HepG2 (cell line): ENCODE measurements around the gene SLC5A4. TPM values are rescaled to one million over a fixed set of nuclear protein-coding genes. Genes with fewer than 3 reads are reported as not detected.

Experiments used
- ATAC-seq: fragments of 200-7000 bp; cut with Tn5 transposase; 3 replicates; pipeline ENCODE4 v1.9.1; 2020; ENCODE audit warnings: mild to moderate bottlenecking, moderate library complexity
- BruUV-seq: library from RNA; stranded (reverse); fragments of 400-500 nt; replicated peaks from 2 replicates; lab custom pipeline; 2021; lab: Mats Ljungman, UMichigan
- CTCF ChIA-PET: fragments of 300-600 bp; formaldehyde crosslinking; extraction: SDS; loops from one replicate; lab custom pipeline; 2021; ENCODE audit warnings: low total read pairs, inconsistent platforms, low intra/inter-chr PET ratio; lab: Yijun Ruan, JAX
- POLR2A ChIA-PET: fragments of 350-600 bp; sonication (Branson Sonifier 250); formaldehyde crosslinking; loops from one replicate; lab custom pipeline; 2020; ENCODE audit warnings: antibody characterized with exemption, inconsistent platforms; lab: Yijun Ruan, JAX
- DNase-seq: peaks from one replicate; pipeline ENCODE4 v3.0.0-alpha.2; 2015; ENCODE audit warnings: low spot score
- FAIRE-seq: peaks from 3 replicates; lab custom pipeline; 2011; peaks lifted over from hg19 to GRCh38; lab: Jason Lieb, UNC
- H2AFZ ChIP-seq: one replicate; pipeline ENCODE4 v1.6.1; 2011; ENCODE audit warnings: low read length, inconsistent platforms
- H3K27ac ChIP-seq: fragments of 300-600 bp; 3 replicates; pipeline ENCODE4 v1.8.0; 2011; ENCODE audit warnings: mixed run types, mild to moderate bottlenecking, mixed read lengths, low read length, inconsistent platforms; ENCODE audit not compliant: insufficient read depth; ENCODE audit errors: extremely low read length
- H3K27me3 ChIP-seq, 2 experiments: fragments of 200-600 bp in 1 of 2; 2 replicates in 1 of 2; 3 replicates in 1 of 2; pipeline versions ENCODE4 v1.6.0 to v1.8.0; 2011; ENCODE audit warnings: low read length in 2 of 2, mild to moderate bottlenecking in 2 of 2, moderate library complexity in 2 of 2, inconsistent platforms in 1 of 2; ENCODE audit not compliant: insufficient read depth in 2 of 2, control insufficient read depth in 1 of 2
- H3K36me3 ChIP-seq, 2 experiments: fragments of 200-600 bp in 1 of 2; replicated peaks in 1 of 2; 2 replicates in 1 of 2; 3 replicates in 1 of 2; pipeline versions ENCODE4 v1.5.1 to v1.8.0; 2011; ENCODE audit warnings: low read length in 2 of 2, inconsistent platforms in 1 of 2; ENCODE audit not compliant: insufficient read depth in 2 of 2, control insufficient read depth in 1 of 2
- H3K4me1 ChIP-seq: 2 replicates; pipeline ENCODE4 v1.5.1; 2012; ENCODE audit warnings: low read length, inconsistent platforms; ENCODE audit not compliant: insufficient read depth
- H3K4me2 ChIP-seq: 2 replicates; pipeline ENCODE4 v1.6.0; 2011; ENCODE audit warnings: low read depth, low read length, inconsistent platforms
- H3K4me3 ChIP-seq, 3 experiments: fragments of 200-600 bp in 1 of 3; sonication (generic), shearing (Covaris generic) in 1 of 3; replicated peaks in 1 of 3; 2 replicates each; pipeline ENCODE4 v1.5.1; 2011 to 2016; ENCODE audit warnings: low read length in 3 of 3, inconsistent platforms in 2 of 3, low read depth in 2 of 3, mild to moderate bottlenecking in 2 of 3, control low read depth in 1 of 3, mixed read lengths in 1 of 3; ENCODE audit not compliant: insufficient read depth in 1 of 3
- H3K79me2 ChIP-seq: one replicate; pipeline ENCODE4 v1.6.1; 2011; ENCODE audit warnings: low read length, inconsistent platforms; ENCODE audit not compliant: insufficient read depth
- H3K9ac ChIP-seq: 2 replicates; pipeline ENCODE4 v1.6.0; 2011; ENCODE audit warnings: mild to moderate bottlenecking, low read depth, low read length, inconsistent platforms; ENCODE audit not compliant: insufficient read depth
- H3K9me3 ChIP-seq: 2 replicates; pipeline ENCODE4 v1.5.1; 2012; ENCODE audit warnings: mild to moderate bottlenecking, low read length
- H4K20me1 ChIP-seq: 2 replicates; pipeline ENCODE4 v1.6.0; 2011; ENCODE audit warnings: inconsistent platforms, mild to moderate bottlenecking, low read length, moderate library complexity; ENCODE audit not compliant: insufficient read depth
- NFYB ChIP-seq: sonication (generic); formaldehyde crosslinking; IDR thresholded peaks from 2 replicates; pipeline ENCODE4 v1.4.0; 2020; ENCODE audit warnings: missing genetic modification reagents
- SIX1 ChIP-seq: sonication (generic); formaldehyde crosslinking; IDR thresholded peaks from 2 replicates; pipeline ENCODE4 v1.4.0; 2020; ENCODE audit warnings: missing genetic modification reagents, borderline replicate concordance
- TBP ChIP-seq: sonication (generic); formaldehyde crosslinking; IDR thresholded peaks from 2 replicates; pipeline ENCODE4 v1.5.0; 2020; ENCODE audit warnings: missing genetic modification reagents
- THYN1 ChIP-seq: sonication (generic); formaldehyde crosslinking; IDR thresholded peaks from 2 replicates; pipeline ENCODE4 v1.8.1; 2023; ENCODE audit warnings: low read depth, mild to moderate bottlenecking, moderate library complexity, missing genetic modification reagents, borderline replicate concordance
- ZNF224 ChIP-seq: sonication (generic); formaldehyde crosslinking; IDR thresholded peaks from 2 replicates; pipeline ENCODE4 v1.5.0; 2020; ENCODE audit warnings: mild to moderate bottlenecking, missing genetic modification reagents
- WGBS: methylation state at CpG from one replicate; pipeline ENCODE4 v1.1.6; 2017; ENCODE audit warnings: low lambda C conversion rate; 5-methylcytosine and 5-hydroxymethylcytosine counted together
- in situ Hi-C: cut with HindIII; loops from 2 replicates; pipeline ENCODE4 v1.10.0; 2017; ENCODE audit warnings: low pct_unique_long_range_greater_than_20kb; ENCODE audit not compliant: extremely low pct_ligation_motif_present
- intact Hi-C: fragments of 100-400 bp; cut with micrococcal nuclease; formaldehyde crosslinking; loops from one replicate; pipeline ENCODE4 v1.10.0; 2022; ENCODE audit not compliant: unreplicated experiment
- polyA plus RNA-seq, 8 experiments: library from polyadenylated mRNA; depleted of rRNA in 3 of 8; stranded (reverse) in 7 of 8; unstranded in 1 of 8; fragments of >200 nt; fragmentation: Illumina TruSeq in 4 of 8; extraction: Trizol in 4 of 8; gene quantifications; 2 replicates each; pipeline versions ENCODE4 v1.2.1 to v1.2.3, GENCODE V29; 2011 to 2016; ENCODE audit warnings: low read depth in 4 of 8, missing spikeins in 1 of 8, mixed read lengths in 1 of 8; ENCODE audit not compliant: insufficient read depth in 1 of 8
- total RNA-seq, 5 experiments: library from RNA; depleted of rRNA; stranded (reverse); fragments of >200 nt; fragmentation: Illumina TruSeq; extraction: Trizol; gene quantifications; 2 replicates each; pipeline ENCODE4 v1.2.3, GENCODE V29; 2016; ENCODE audit warnings: low read depth in 1 of 5
- TF ChIP-seq, protein P1 (sequence below): sonication (generic); formaldehyde crosslinking; IDR thresholded peaks from 2 replicates; pipeline ENCODE4 v1.5.1; 2020; ENCODE audit warnings: missing genetic modification reagents, mild to moderate bottlenecking, borderline replicate concordance

The SLC5A4 gene
- total and polyA plus RNA-seq, 2 of the 13 experiments (the other 11 are each of a cell fraction or from before 2014, with no cell fraction given) = not detected

DNA sequence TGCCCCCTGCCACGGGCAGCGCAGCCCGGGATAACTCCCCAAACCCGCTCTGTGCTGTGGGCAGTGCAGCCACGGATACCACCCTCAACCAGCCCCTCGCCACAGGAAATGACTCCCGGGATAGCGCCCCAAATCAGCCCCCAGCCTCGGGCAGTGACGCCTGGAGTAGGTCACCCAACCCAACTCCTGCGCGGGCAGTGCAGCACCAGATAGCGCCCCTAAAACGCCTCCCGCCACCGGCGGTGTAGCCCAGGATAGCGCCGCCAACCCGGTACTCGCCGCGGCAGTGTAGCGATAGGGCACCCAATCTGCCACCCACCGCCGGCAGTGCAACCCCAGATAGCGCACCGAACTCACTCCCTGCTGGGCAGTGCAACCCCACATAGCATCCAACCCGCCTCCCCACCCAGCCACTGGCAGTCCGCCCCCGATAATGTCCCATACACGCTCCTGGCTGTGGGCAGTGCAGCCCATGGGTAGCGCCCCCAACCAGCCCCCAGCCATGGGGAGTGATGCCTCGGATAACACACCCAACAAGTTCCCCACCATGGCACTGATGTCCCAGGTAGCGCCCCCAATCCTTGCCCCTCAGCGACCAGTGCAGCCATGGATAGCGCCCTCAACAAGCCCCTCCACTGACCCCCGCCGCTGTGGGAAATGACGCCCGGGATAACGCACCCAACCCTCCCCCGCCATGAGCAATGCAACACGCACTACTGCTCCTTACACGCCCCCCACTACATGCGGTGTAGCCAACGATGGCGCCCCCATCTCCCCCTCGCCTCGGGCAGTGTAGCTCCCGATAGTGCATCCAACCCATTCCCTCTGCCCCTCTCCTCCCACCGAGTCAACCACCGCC lies 51.7 kb downstream of the SLC5A4 start:
- no peaks in the 10 kb centered on the region for H4K20me1 ChIP-seq

More for the DNA sequence above, 51.7 kb downstream of the SLC5A4 start:
- ATAC-seq (no peak), DNase-seq (no peak), FAIRE-seq (no peak)
- in situ Hi-C loops (loop anchor here (5.0 kb wide), 1 partner anchor 64 kb away; no protein-coding TSS in a partner anchor), intact Hi-C loops (no loop called here)
- Histone ChIP-seq H2AFZ (no peak overlapping the region), H3K79me2 (no peaks in the 10 kb centered on the region), H3K9me3 (no peaks in the 10 kb centered on the region), H3K36me3 (no peaks in the 10 kb centered on the region), H3K4me2 (no peak overlapping the region; the same call in 1 of the 2 replicates), H3K27me3 (peaks cover 1 to 3% of the 10 kb centered on the region in 2 experiments; a peak in 1 of 5 replicates), H3K4me3 (no peak overlapping the region; a peak in 1 of 6 replicates), H3K4me1 (peaks cover 27% of the 10 kb centered on the region), H3K9ac (no peak overlapping the region), H3K27ac (no peak overlapping the region)
- TF ChIP-seq ZNF224 (no peak), THYN1 (CRISPR knock-in tag) (no peak), TBP (no peak), SIX1 (CRISPR knock-in tag) (no peak), NFYB (CRISPR knock-in tag) (no peak)
- TF ChIP-seq, protein P1, sequence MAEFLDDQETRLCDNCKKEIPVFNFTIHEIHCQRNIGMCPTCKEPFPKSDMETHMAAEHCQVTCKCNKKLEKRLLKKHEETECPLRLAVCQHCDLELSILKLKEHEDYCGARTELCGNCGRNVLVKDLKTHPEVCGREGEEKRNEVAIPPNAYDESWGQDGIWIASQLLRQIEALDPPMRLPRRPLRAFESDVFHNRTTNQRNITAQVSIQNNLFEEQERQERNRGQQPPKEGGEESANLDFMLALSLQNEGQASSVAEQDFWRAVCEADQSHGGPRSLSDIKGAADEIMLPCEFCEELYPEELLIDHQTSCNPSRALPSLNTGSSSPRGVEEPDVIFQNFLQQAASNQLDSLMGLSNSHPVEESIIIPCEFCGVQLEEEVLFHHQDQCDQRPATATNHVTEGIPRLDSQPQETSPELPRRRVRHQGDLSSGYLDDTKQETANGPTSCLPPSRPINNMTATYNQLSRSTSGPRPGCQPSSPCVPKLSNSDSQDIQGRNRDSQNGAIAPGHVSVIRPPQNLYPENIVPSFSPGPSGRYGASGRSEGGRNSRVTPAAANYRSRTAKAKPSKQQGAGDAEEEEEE (CRISPR knock-in tag) = no peak
- POLR2A ChIA-PET = no interaction called here
- BruUV-seq = no TSS peak
- WGBS = 82% methylated on average over 27 of the region's 53 CpGs
- CTCF ChIA-PET = interaction anchor here (1.8 kb wide), 1 partner anchor 63 kb away, joined by 20 read pairs; no protein-coding TSS in a partner anchor
